HepG2 (cell line): ENCODE data around the gene LRRC3B. TPM values are rescaled to one million over a fixed set of nuclear protein-coding genes. Genes with fewer than 3 reads are reported as not detected.
"Not testable (repeated sequence)": the region's sequence is repeated elsewhere in the genome, so short reads cannot be mapped to it uniquely, and the experiment has no call there.

Experiments used
- ATAC-seq: fragments of 200-7000 bp; cut with Tn5 transposase; 3 replicates; pipeline ENCODE4 v1.9.1; 2020; ENCODE audit warnings: mild to moderate bottlenecking, moderate library complexity
- BruUV-seq: library from RNA; stranded (reverse); fragments of 400-500 nt; replicated peaks from 2 replicates; lab custom pipeline; 2021; lab: Mats Ljungman, UMichigan
- CTCF ChIA-PET: fragments of 300-600 bp; formaldehyde crosslinking; extraction: SDS; loops from one replicate; lab custom pipeline; 2021; ENCODE audit warnings: low total read pairs, inconsistent platforms, low intra/inter-chr PET ratio; lab: Yijun Ruan, JAX
- POLR2A ChIA-PET: fragments of 350-600 bp; sonication (Branson Sonifier 250); formaldehyde crosslinking; loops from one replicate; lab custom pipeline; 2020; ENCODE audit warnings: antibody characterized with exemption, inconsistent platforms; lab: Yijun Ruan, JAX
- DNase-seq: peaks from one replicate; pipeline ENCODE4 v3.0.0-alpha.2; 2015; ENCODE audit warnings: low spot score
- FAIRE-seq: peaks from 3 replicates; lab custom pipeline; 2011; peaks lifted over from hg19 to GRCh38; lab: Jason Lieb, UNC
- H2AFZ ChIP-seq: one replicate; pipeline ENCODE4 v1.6.1; 2011; ENCODE audit warnings: low read length, inconsistent platforms
- H3K27ac ChIP-seq: fragments of 300-600 bp; 3 replicates; pipeline ENCODE4 v1.8.0; 2011; ENCODE audit warnings: mixed run types, mild to moderate bottlenecking, mixed read lengths, low read length, inconsistent platforms; ENCODE audit not compliant: insufficient read depth; ENCODE audit errors: extremely low read length
- H3K27me3 ChIP-seq, 2 experiments: fragments of 200-600 bp in 1 of 2; 2 replicates in 1 of 2; 3 replicates in 1 of 2; pipeline versions ENCODE4 v1.6.0 to v1.8.0; 2011; ENCODE audit warnings: low read length in 2 of 2, mild to moderate bottlenecking in 2 of 2, moderate library complexity in 2 of 2, inconsistent platforms in 1 of 2; ENCODE audit not compliant: insufficient read depth in 2 of 2, control insufficient read depth in 1 of 2
- H3K36me3 ChIP-seq, 2 experiments: fragments of 200-600 bp in 1 of 2; replicated peaks in 1 of 2; 2 replicates in 1 of 2; 3 replicates in 1 of 2; pipeline versions ENCODE4 v1.5.1 to v1.8.0; 2011; ENCODE audit warnings: low read length in 2 of 2, inconsistent platforms in 1 of 2; ENCODE audit not compliant: insufficient read depth in 2 of 2, control insufficient read depth in 1 of 2
- H3K4me1 ChIP-seq: 2 replicates; pipeline ENCODE4 v1.5.1; 2012; ENCODE audit warnings: low read length, inconsistent platforms; ENCODE audit not compliant: insufficient read depth
- H3K4me2 ChIP-seq: 2 replicates; pipeline ENCODE4 v1.6.0; 2011; ENCODE audit warnings: low read depth, low read length, inconsistent platforms
- H3K4me3 ChIP-seq, 3 experiments: fragments of 200-600 bp in 1 of 3; sonication (generic), shearing (Covaris generic) in 1 of 3; replicated peaks in 1 of 3; 2 replicates each; pipeline ENCODE4 v1.5.1; 2011 to 2016; ENCODE audit warnings: low read length in 3 of 3, inconsistent platforms in 2 of 3, low read depth in 2 of 3, mild to moderate bottlenecking in 2 of 3, control low read depth in 1 of 3, mixed read lengths in 1 of 3; ENCODE audit not compliant: insufficient read depth in 1 of 3
- H3K79me2 ChIP-seq: one replicate; pipeline ENCODE4 v1.6.1; 2011; ENCODE audit warnings: low read length, inconsistent platforms; ENCODE audit not compliant: insufficient read depth
- H3K9ac ChIP-seq: 2 replicates; pipeline ENCODE4 v1.6.0; 2011; ENCODE audit warnings: mild to moderate bottlenecking, low read depth, low read length, inconsistent platforms; ENCODE audit not compliant: insufficient read depth
- H3K9me3 ChIP-seq: 2 replicates; pipeline ENCODE4 v1.5.1; 2012; ENCODE audit warnings: mild to moderate bottlenecking, low read length
- H4K20me1 ChIP-seq: 2 replicates; pipeline ENCODE4 v1.6.0; 2011; ENCODE audit warnings: inconsistent platforms, mild to moderate bottlenecking, low read length, moderate library complexity; ENCODE audit not compliant: insufficient read depth
- ZNF138 ChIP-seq: sonication (generic); formaldehyde crosslinking; IDR thresholded peaks from 2 replicates; pipeline ENCODE4 v1.5.0; 2020; ENCODE audit warnings: mild to moderate bottlenecking, low read depth, missing genetic modification reagents
- ZNF274 ChIP-seq: sonication (generic); formaldehyde crosslinking; IDR thresholded peaks from 2 replicates; pipeline ENCODE4 v1.5.1; 2020; ENCODE audit warnings: mild to moderate bottlenecking, missing genetic modification reagents
- ZNF501 ChIP-seq: sonication (generic); formaldehyde crosslinking; IDR thresholded peaks from 2 replicates; pipeline ENCODE4 v1.5.1; 2020; ENCODE audit warnings: mild to moderate bottlenecking, moderate library complexity, missing genetic modification reagents
- ZNF543 ChIP-seq: sonication (generic); formaldehyde crosslinking; IDR thresholded peaks from 2 replicates; pipeline ENCODE4 v1.4.0; 2020; ENCODE audit warnings: mild to moderate bottlenecking, missing genetic modification reagents
- ZNF629 ChIP-seq: sonication (generic); formaldehyde crosslinking; conservative IDR thresholded peaks from 2 replicates; pipeline ENCODE4 v1.5.0; 2020; ENCODE audit warnings: missing genetic modification reagents
- WGBS: methylation state at CpG from one replicate; pipeline ENCODE4 v1.1.6; 2017; ENCODE audit warnings: low lambda C conversion rate; 5-methylcytosine and 5-hydroxymethylcytosine counted together
- in situ Hi-C: cut with HindIII; loops from 2 replicates; pipeline ENCODE4 v1.10.0; 2017; ENCODE audit warnings: low pct_unique_long_range_greater_than_20kb; ENCODE audit not compliant: extremely low pct_ligation_motif_present
- intact Hi-C: fragments of 100-400 bp; cut with micrococcal nuclease; formaldehyde crosslinking; loops from one replicate; pipeline ENCODE4 v1.10.0; 2022; ENCODE audit not compliant: unreplicated experiment
- polyA plus RNA-seq, 8 experiments: library from polyadenylated mRNA; depleted of rRNA in 3 of 8; stranded (reverse) in 7 of 8; unstranded in 1 of 8; fragments of >200 nt; fragmentation: Illumina TruSeq in 4 of 8; extraction: Trizol in 4 of 8; gene quantifications; 2 replicates each; pipeline versions ENCODE4 v1.2.1 to v1.2.3, GENCODE V29; 2011 to 2016; ENCODE audit warnings: low read depth in 4 of 8, missing spikeins in 1 of 8, mixed read lengths in 1 of 8; ENCODE audit not compliant: insufficient read depth in 1 of 8
- total RNA-seq, 5 experiments: library from RNA; depleted of rRNA; stranded (reverse); fragments of >200 nt; fragmentation: Illumina TruSeq; extraction: Trizol; gene quantifications; 2 replicates each; pipeline ENCODE4 v1.2.3, GENCODE V29; 2016; ENCODE audit warnings: low read depth in 1 of 5

LRRC3B gene
- total and polyA plus RNA-seq, 2 of the 13 experiments (the other 11 are each of a cell fraction or from before 2014, with no cell fraction given) = not detected

DNA sequence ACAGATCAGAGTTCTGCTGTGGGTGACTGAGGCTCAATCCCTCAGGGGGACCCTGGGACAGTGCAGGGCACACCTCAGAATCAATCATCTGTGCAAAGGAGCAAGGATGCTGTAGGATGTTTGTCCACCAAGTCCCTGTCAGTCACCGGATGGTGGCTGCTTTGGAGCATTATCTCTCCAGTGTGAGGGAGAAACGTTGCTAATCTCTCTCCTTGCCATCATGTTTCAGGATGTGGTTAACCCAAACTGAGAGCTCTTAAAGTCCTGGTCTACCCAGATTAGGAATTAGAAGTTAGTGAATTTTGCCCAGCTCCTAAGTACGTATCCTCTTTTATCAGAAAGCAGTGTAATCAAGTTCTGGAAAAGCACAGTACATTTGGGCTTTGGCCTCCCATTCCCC is 26.2 kb upstream of the LRRC3B start:
- H3K4me2 ChIP-seq = no peak overlapping the region
- no peaks in the 10 kb centered on the region for H3K36me3 ChIP-seq
- ChIA-PET POLR2A (no interaction called here), CTCF (no interaction called here)
- no peak overlapping the region for H3K4me3 ChIP-seq
- 0% methylated on average over 2 of the region's 3 CpGs for WGBS
- FAIRE-seq (no peak), ATAC-seq (no peak), DNase-seq (no peak)
- H3K27ac ChIP-seq = no peak overlapping the region
- intact Hi-C loops = no loop called here
- in situ Hi-C loops = no loop called here
- BruUV-seq = no TSS peak
- TF ChIP-seq ZNF274 = no peak
- TF ChIP-seq ZNF629 (CRISPR knock-in tag) = no peak
- no peak for TF ChIP-seq ZNF501
- no peak for TF ChIP-seq ZNF138 (CRISPR knock-in tag)
- no peak for TF ChIP-seq ZNF543 (CRISPR knock-in tag)
- H3K9ac ChIP-seq = no peak overlapping the region
- no peaks in the 10 kb centered on the region for H4K20me1 ChIP-seq
- H3K79me2 ChIP-seq = no peaks in the 10 kb centered on the region
- no peak overlapping the region for H2AFZ ChIP-seq
- no peaks in the 10 kb centered on the region for H3K27me3 ChIP-seq
- H3K9me3 ChIP-seq = peaks cover 14% of the 10 kb centered on the region
- H3K4me1 ChIP-seq = no peaks in the 10 kb centered on the region

DNA sequence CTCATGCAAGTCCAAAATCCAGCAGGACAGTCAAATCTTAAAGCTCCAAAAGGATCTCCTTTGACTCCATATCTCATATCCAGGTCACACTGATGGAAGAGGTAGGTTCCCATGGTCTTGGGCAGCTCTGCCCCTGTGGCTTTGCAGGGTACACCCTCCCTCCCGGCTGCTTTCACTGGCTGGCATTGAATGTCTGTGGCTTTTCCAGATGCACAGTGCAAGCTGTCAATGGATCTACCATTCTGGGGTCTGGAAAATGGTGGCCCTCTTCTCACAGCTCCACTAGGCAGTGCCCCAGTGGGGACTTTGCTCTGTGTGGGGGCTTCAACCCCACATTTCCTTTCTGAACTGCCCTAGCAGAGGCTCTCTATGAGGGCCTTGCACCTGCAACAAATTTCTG is 19.3 kb upstream of the LRRC3B start:
- H4K20me1 ChIP-seq, intact Hi-C loops, H3K27ac ChIP-seq, H3K4me1 ChIP-seq, ATAC-seq, H3K4me2 ChIP-seq, H3K4me3 ChIP-seq, in situ Hi-C loops, H3K36me3 ChIP-seq, H3K9ac ChIP-seq, H2AFZ ChIP-seq, FAIRE-seq, BruUV-seq, H3K27me3 ChIP-seq, DNase-seq, H3K79me2 ChIP-seq, POLR2A ChIA-PET, CTCF ChIA-PET: not testable (repeated sequence)
- 14% methylated on average over 1 of the region's 1 CpG for WGBS
- H3K9me3 ChIP-seq = peaks cover 57% of the 10 kb centered on the region
